DOHH2 (cell line): ENCODE measurements around the gene EME2.
"Not testable (repeated sequence)": the region's sequence is repeated elsewhere in the genome, so short reads cannot be mapped to it uniquely, and the experiment has no call there.

Source experiments
- H3F3A ChIP-seq: fragments of 200-600 bp; sonication (generic), shearing (Covaris generic); 2 replicates; pipeline ENCODE4 v1.6.0; 2016; ENCODE audit warnings: antibody characterized with exemption, mild to moderate bottlenecking; ENCODE audit not compliant: control insufficient read depth, insufficient read depth
- H3K27ac ChIP-seq: fragments of 200-600 bp; sonication (generic); 2 replicates; pipeline ENCODE4 v1.5.1; 2014; ENCODE audit warnings: low read depth, mild to moderate bottlenecking, low read length, moderate library complexity
- H3K27me3 ChIP-seq: fragments of 200-600 bp; sonication (generic); 2 replicates; pipeline ENCODE4 v1.6.1; 2014; ENCODE audit warnings: mild to moderate bottlenecking, low read length, mixed read lengths; ENCODE audit not compliant: control insufficient read depth
- H3K36me3 ChIP-seq: fragments of 200-600 bp; sonication (generic); 2 replicates; pipeline ENCODE4 v1.6.1; 2014; ENCODE audit warnings: mild to moderate bottlenecking, low read length, moderate library complexity, mixed read lengths; ENCODE audit not compliant: control insufficient read depth
- H3K4me1 ChIP-seq: fragments of 200-600 bp; sonication (generic); 2 replicates; pipeline ENCODE4 v1.6.1; 2014; ENCODE audit warnings: mild to moderate bottlenecking, low read length, mixed read lengths; ENCODE audit not compliant: control insufficient read depth
- H3K4me2 ChIP-seq: fragments of 200-600 bp; sonication (generic); 2 replicates; pipeline ENCODE4 v1.6.0; 2014; ENCODE audit warnings: mild to moderate bottlenecking, low read length, moderate library complexity
- H3K4me3 ChIP-seq: fragments of 200-600 bp; sonication (generic); 2 replicates; pipeline ENCODE4 v1.5.1; 2014; ENCODE audit warnings: mild to moderate bottlenecking, low read length, mixed read lengths
- H3K79me2 ChIP-seq: fragments of 200-600 bp; sonication (generic); 2 replicates; pipeline ENCODE4 v1.6.1; 2014; ENCODE audit warnings: mild to moderate bottlenecking, low read length, mixed read lengths; ENCODE audit not compliant: control insufficient read depth
- H3K9me2 ChIP-seq: fragments of 200-600 bp; sonication (generic); replicated peaks from 2 replicates; pipeline ENCODE4 v1.6.1; 2014; ENCODE audit warnings: mild to moderate bottlenecking, low read length, mixed read lengths; ENCODE audit not compliant: control insufficient read depth
- H3K9me3 ChIP-seq: fragments of 200-600 bp; sonication (generic); 2 replicates; pipeline ENCODE4 v1.6.1; 2014; ENCODE audit warnings: antibody characterized with exemption, low read length, mixed read lengths; ENCODE audit not compliant: control insufficient read depth, insufficient read depth
- H4K20me1 ChIP-seq: fragments of 200-600 bp; sonication (generic); 2 replicates; pipeline ENCODE4 v1.6.0; 2014; ENCODE audit warnings: low read depth, mild to moderate bottlenecking, antibody characterized with exemption, low read length, moderate library complexity; ENCODE audit not compliant: control insufficient read depth, insufficient read depth
- EZH2phosphoT487 ChIP-seq: fragments of 200-600 bp; sonication (generic); IDR thresholded peaks from 2 replicates; pipeline ENCODE4 v1.6.1; 2017; ENCODE audit warnings: borderline replicate concordance, mild to moderate bottlenecking, antibody characterized with exemption, low read length, moderate library complexity, mixed read lengths
- TF ChIP-seq, protein P1 (sequence below): fragments of 200-600 bp; sonication (generic); IDR thresholded peaks from one replicate; pipeline ENCODE4 v1.5.1; 2014; ENCODE audit warnings: antibody characterized with exemption, mild to moderate bottlenecking, low read depth, low read length; ENCODE audit not compliant: poor library complexity, severe bottlenecking

EME2 gene

DNA sequence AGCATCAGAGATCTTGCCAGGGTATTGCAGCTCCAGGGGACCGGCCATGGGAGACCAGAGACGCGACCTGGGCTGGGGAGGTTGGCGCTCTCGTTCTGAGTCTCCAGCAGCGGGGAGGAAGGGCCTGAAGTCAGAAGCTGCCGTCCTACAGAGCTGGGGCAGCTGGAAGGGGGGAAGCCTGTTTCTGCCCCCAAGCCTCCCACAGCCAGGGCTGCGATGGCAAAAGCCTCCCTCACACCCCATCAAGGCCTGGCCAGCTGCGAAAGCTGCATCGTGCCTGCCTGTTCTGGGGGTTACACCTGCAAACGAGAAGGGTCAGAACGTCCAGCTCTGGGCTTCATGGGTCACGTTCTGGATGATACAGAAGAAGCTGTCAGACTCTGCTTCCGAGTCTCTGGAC lies 40.5 kb upstream of the EME2 start:
- H3K4me3 ChIP-seq = no peak overlapping the region
- no peak overlapping the region for H3K4me2 ChIP-seq
- H3F3A ChIP-seq = peaks cover 24% of the 10 kb centered on the region
- no peaks in the 10 kb centered on the region for H4K20me1 ChIP-seq
- peaks cover 74% of the 10 kb centered on the region for H3K36me3 ChIP-seq
- no peaks in the 10 kb centered on the region for H3K27me3 ChIP-seq
- H3K9me2 ChIP-seq = no peaks in the 10 kb centered on the region
- no peaks in the 10 kb centered on the region for H3K4me1 ChIP-seq
- peaks cover 27% of the 10 kb centered on the region for H3K79me2 ChIP-seq
- TF ChIP-seq, protein P1, sequence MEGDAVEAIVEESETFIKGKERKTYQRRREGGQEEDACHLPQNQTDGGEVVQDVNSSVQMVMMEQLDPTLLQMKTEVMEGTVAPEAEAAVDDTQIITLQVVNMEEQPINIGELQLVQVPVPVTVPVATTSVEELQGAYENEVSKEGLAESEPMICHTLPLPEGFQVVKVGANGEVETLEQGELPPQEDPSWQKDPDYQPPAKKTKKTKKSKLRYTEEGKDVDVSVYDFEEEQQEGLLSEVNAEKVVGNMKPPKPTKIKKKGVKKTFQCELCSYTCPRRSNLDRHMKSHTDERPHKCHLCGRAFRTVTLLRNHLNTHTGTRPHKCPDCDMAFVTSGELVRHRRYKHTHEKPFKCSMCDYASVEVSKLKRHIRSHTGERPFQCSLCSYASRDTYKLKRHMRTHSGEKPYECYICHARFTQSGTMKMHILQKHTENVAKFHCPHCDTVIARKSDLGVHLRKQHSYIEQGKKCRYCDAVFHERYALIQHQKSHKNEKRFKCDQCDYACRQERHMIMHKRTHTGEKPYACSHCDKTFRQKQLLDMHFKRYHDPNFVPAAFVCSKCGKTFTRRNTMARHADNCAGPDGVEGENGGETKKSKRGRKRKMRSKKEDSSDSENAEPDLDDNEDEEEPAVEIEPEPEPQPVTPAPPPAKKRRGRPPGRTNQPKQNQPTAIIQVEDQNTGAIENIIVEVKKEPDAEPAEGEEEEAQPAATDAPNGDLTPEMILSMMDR = no peak
- TF ChIP-seq EZH2phosphoT487 = no peak
- H3K27ac ChIP-seq = no peak overlapping the region
- H3K9me3 ChIP-seq = peaks cover 40% of the 10 kb centered on the region

DNA sequence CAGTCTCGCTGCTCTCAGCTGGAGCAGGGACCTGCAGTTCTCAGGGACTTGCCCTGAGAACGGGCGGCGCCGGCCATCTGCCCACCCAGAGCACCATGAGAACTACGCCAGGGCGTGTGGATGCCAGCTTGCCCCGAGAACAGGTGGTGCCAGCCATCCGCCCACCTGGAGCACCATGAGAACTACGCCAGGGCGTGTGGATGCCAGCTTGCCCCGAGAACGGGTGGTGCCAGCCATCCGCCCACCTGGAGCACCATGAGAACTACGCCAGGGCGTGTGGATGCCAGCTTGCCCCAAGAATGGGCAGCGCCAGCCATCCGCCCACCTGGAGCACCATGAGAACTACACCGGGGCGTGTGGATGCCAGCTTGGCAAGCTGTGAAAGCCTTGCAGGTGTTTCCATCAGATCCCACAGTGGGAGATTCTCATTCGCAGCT lies 40.0 kb upstream of the EME2 start:
- not testable (repeated sequence) for H3K9me2 ChIP-seq, H4K20me1 ChIP-seq, H3K4me1 ChIP-seq, H3K27me3 ChIP-seq, H3K4me2 ChIP-seq, H3K27ac ChIP-seq, H3K4me3 ChIP-seq
- Histone ChIP-seq H3F3A (peaks cover 28% of the 10 kb centered on the region), H3K79me2 (peaks cover 22% of the 10 kb centered on the region), H3K9me3 (peaks cover 45% of the 10 kb centered on the region), H3K36me3 (peaks cover 69% of the 10 kb centered on the region)

DNA sequence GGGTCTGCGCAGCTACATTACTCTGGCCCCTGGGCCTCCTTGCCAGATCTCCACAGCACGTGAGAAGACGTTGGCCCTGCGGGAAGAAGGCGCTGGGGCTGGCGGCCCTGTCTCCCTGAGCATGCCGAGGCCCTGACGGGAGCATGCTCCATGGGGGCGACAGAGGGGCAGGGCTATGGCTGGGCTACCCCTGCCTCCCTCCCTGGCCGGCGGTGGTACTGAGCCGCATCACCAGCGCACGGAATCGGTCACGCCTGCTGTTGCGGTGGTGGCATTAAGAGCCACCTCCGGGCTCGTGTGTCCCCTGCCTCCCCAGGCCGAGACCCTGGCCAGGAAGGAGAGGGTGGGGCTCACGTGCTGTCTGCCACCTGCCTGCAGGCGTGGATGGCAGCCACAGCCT lies 38.5 kb upstream of the EME2 start:
- Histone ChIP-seq H3K9me2 (no peaks in the 10 kb centered on the region), H3K4me1 (no peaks in the 10 kb centered on the region), H3K4me2 (no peak overlapping the region), H3K4me3 (no peak overlapping the region), H3K9me3 (peaks cover 57% of the 10 kb centered on the region), H3F3A (peaks cover 42% of the 10 kb centered on the region), H3K79me2 (peaks cover 12% of the 10 kb centered on the region), H3K36me3 (peaks cover 54% of the 10 kb centered on the region), H3K27me3 (no peaks in the 10 kb centered on the region), H3K27ac (no peak overlapping the region), H4K20me1 (no peaks in the 10 kb centered on the region)
- TF ChIP-seq, protein P1 = no peak
- TF ChIP-seq EZH2phosphoT487 = no peak

DNA sequence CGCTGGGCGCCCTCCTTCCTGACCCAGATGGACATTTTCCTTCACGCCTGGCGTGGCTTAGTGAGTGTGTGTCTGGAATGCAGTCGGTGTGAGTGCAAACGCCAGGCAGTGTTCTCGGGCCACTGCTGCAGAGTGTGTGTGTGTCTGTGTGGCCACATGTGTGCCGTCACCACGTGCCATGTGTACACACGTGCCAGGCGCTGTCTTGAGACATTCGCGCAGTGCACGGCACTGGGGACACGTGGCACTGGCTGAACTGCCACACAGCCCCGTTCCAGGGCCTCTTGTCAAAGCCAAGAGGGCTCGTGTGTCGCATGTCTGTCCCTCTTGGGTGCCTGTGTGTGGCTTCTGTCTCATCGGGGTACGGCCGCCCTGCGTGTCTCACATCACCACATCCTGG lies 37.8 kb upstream of the EME2 start:
- no peaks in the 10 kb centered on the region for H3K4me1 ChIP-seq
- H3K79me2 ChIP-seq = peaks cover 13% of the 10 kb centered on the region
- peaks cover 45% of the 10 kb centered on the region for H3F3A ChIP-seq
- H3K27me3 ChIP-seq = no peaks in the 10 kb centered on the region
- no peak overlapping the region for H3K27ac ChIP-seq
- no peak for TF ChIP-seq EZH2phosphoT487
- TF ChIP-seq, protein P1 = no peak
- H3K4me3 ChIP-seq = no peak overlapping the region
- H3K4me2 ChIP-seq = no peak overlapping the region
- peaks cover 49% of the 10 kb centered on the region for H3K36me3 ChIP-seq
- H3K9me3 ChIP-seq = peaks cover 64% of the 10 kb centered on the region
- no peaks in the 10 kb centered on the region for H3K9me2 ChIP-seq
- no peaks in the 10 kb centered on the region for H4K20me1 ChIP-seq
